GM19035 (cell line): ENCODE results near the gene ASTN1.

Source experiments
- ATAC-seq: cut with Tn5 transposase; IDR thresholded peaks from one replicate; pipeline ENCODE4 v1.9.1; 2021; ENCODE audit not compliant: unreplicated experiment

ASTN1 gene

DNA sequence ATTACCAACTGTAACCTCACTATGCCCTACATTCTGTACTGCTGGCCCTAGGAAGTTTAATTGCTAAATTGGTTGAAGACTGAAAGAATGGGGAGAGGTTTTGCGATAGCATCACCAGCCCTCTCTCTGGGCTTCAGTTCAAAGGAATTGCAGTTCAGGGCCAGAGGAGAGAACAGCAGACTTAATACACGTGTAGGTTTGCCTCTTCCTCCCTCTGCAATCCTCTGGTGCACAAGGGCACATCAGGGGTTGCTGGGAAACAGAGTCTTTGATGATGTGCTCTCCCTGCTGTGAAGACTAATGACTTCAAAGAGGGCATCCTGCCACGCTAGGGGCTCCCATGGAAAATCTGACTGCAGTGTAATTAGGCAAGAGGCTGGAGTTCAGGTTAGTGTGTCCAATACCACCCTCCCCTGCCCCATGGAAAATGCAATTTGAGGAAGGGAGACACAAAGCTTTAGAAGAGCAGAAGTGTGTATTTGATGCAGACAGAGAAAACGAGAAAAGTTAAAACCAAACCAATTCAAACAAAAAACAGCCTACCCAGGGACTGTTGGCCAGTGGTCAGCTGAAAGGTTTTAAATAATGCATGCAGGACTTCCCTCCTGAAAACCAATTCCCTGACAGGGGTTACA, 167.9 kb downstream of the ASTN1 start:
- no peak for ATAC-seq

DNA sequence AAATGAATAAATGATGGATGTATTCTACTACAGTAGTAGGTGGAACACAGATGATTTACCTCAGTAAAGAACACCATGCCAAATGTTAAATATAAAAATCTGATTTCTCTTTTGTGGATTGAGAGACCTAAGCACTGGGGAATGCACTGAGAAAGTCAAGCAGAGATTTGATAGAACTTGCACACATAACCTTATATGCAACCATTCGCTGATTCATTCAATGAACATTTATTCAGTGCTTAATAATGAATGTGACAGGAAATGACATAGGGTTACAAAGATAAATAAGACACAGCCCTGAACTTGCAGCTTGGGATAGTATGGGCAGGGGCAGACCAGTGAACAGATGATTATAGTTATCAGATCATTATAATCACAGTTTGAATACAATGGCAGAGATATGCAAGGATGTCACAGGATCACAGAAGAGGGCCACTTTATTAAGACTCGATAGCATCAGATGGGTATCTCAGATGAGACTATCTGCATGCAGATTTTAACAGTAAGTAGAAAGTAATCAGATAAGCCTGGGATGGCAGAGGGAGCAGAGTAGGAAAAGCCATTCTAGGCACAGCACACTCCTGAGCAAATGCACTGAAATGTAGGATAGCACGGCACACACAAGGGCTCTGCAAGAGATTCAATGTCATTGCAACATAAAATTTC, 169.4 kb downstream of the ASTN1 start:
- ATAC-seq: no peak

DNA sequence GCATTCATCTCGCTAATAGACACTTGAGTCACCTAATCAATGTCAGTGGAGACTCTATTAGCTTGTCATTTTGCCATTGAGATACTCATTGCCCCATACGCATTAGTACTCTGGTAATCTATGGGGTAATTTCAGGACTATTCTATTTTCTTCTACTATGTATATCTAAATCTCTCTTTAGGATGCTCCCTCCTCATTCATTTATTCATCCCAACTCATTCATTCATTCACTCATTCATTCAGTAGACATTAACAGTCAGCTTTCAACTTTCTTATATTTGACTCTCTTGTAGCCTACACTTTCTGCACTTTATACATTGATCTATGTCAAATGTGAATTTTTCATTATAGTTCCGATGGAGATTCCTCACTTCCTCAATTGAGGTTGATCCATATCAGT, 170.9 kb downstream of the ASTN1 start:
- ATAC-seq: no peak

DNA sequence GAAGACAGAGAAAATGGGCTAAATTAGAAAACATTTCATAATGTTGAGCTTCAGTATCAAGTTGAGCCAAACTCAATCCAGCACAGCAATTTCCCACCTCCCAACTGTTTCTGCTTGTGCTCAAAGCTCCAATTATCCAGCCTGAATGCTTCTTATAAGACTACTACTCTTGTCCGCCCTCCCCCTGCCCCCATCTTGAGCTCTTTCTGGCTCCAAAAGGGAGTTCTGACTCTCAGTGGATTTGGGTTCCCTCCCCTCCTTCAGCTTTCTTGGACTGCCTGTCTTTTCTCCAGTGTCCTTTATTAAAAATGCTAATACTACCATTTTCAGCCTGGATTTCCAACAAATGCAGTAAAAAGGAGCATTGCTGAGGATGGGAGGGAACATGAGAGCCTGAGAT, 174.8 kb downstream of the ASTN1 start:
- ATAC-seq: no peak

- ATAC-seq: no peak
Measured at GRCh38 chr1:176989023-176989422, 175.5 kb downstream of the ASTN1 start.

GRCh38 chr1:176987016-176987415, 177.5 kb downstream of the ASTN1 start:
- no peak for ATAC-seq

DNA sequence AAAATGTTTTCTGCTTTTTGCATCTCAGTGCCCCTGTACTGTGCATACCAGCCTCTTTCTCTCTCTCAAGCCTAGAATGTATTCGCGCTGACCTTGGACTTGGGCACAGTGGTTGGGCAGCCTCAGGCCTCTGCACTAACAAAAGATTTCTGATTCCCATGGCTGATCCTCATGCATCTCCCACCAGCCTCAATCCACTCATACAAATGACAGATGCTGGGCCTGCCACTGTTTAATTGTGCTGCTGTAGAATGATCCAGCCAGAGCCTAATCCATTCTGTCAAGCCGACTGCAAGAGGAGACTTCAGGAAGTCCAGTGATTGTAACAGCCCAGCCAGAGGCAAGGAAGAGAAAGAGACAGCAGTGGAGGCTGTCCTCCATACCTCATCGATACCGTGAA, 180.8 kb downstream of the ASTN1 start:
- no peak for ATAC-seq

DNA sequence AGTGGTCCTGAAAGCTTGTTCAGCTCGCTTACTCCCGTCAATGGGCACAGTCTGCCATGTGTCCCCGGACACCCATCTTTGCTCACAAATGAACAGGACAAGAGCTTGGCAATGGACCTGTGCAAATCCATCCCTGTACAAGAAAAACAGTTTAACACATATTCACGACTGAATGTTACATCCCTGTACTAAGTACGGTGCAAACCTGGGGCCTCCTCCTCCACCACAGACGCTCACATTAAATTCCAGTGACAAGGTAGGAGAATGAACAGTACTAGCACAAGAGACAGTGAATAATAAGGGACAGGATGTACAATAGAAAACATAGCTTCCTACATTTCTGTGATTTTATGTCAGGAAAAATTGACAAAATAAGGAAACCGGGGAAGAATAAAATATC, 187.7 kb downstream of the ASTN1 start:
- ATAC-seq: no peak

GRCh38 chr1:176976225-176976624, 188.3 kb downstream of the ASTN1 start:
- no peak for ATAC-seq

- ATAC-seq: no peak
Measured at GRCh38 chr1:176964687-176965086, 199.8 kb downstream of the ASTN1 start.

GRCh38 chr1:176963181-176963580, 201.3 kb downstream of the ASTN1 start:
- ATAC-seq: no peak

- no peak for ATAC-seq
Measured at GRCh38 chr1:176961678-176962077, 202.8 kb downstream of the ASTN1 start.

DNA sequence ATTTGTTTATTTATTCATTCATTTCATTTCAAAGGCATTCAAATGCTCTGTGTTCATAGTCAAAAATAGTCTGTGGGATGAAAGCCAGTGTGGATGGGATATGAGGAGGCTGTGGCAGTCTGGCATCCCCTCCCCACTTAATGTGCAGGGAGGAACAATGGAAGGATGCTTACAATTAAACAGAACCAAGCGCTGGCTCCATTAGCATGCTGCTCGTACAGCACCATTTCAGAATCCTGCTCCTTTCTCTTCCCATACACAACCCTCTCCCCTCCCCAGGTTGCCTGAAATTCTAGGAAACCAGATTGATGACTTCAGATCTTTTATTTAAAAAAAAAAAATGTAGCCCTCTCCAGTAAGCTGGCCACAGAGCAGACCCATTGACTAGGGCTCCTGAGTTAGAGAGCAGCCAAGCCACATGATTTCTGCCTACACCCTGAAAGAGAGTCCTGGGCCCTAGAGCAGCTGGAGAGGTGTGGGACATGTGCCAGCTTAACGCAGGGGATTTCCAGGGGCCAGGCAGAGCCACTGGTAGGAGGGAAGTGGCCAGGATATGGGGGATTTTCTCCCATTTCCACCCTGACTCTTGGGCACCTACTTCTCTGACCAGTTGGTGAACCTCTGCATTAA, 205.2 kb downstream of the ASTN1 start:
- ATAC-seq: no peak

DNA sequence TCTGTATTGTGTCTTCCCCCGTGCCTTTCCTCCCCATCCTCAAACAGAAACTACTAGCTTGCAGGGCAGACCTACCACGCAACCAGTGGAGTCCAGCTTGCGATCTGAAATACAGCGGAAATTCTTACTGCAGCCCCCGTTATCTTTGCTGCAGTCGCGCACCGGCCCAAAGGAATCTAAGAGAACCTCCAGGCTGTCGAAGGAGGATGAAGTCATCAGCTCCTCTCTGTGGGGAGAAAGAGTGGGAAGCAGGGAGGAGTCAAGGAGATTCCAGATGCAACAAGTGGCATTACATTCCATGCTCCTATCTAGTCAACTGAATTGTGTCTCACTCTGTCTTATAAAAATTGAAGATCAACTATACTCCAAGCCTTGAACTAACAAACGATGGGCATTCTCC, 206.9 kb downstream of the ASTN1 start:
- ATAC-seq: no peak

GRCh38 chr1:176954242-176954641, 210.3 kb downstream of the ASTN1 start:
- ATAC-seq: no peak

- no peak for ATAC-seq
Measured at GRCh38 chr1:176950736-176951324, 213.7 kb downstream of the ASTN1 start.

DNA sequence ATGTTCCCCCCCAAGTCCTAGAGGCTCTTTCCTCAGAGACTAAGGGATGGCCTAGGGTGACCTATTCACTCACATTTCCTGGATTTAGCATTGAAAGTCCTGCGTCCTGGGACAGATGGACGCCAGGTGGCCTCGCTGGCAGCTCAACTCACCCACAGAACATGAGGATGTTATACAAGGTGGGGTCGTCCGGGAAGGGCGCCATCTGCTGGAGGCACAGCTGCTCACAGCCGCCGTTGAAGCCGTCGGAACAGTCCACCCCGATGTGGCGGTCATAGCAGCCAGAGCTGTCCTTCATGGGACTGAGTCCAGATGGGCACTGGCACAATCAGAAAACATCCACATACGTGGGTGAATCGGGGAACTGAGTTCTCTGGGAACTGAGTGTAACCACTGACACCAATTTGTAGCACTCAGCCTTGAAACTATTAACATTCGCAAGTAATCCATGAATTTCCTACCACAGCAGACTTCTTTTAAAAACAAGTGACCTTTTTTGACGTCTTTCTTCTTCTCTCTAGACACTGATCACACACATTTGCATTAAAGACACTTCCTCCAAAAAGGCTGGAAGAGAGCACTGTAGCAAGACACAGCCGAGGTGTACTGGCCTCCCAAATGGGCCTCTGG, 215.4 kb downstream of the ASTN1 start:
- ATAC-seq: peak; percentile 82

DNA sequence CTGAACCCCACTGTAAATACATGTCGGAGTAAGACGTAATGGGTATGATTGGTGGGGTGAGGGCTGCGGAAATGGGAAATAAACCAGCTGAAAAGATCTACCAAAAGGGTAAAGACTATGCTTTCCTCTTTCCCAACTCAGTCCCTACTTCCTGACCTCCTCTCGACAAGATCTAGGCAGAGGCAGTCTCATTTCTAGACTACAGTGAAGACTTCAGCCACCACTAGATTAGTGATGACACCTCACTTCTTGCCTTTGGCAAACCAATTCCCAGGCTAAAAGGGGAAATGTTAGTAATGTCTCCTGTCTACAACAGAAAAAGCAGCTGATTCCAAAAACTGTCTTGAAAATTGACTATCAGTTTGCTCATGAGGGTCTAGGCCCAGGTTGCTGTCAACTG, 219.9 kb downstream of the ASTN1 start:
- no peak for ATAC-seq

DNA sequence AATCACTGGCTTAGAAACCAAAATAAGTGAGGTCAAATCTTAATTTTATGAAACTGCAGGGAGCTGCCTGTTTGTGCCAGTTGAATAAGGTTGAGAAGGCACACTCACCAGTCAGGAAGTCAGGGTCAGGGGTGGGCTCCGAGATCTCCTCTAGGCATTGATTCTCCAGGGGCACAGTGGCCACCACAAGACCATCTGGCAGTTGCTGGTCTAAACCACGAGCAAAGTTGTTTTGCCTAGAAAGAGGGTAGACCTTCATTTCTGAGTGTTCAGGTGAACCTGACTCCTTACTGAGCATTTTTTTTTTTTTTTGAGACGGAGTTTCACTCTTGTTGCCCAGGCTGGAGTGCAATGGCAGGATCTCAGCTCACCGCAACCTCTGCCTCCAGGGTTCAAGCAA, 220.7 kb downstream of the ASTN1 start:
- ATAC-seq: no peak

- no peak for ATAC-seq
Measured at GRCh38 chr1:176942346-176942745, 222.2 kb downstream of the ASTN1 start.

- ATAC-seq: no peak
Measured at GRCh38 chr1:176939993-176940392, 224.5 kb downstream of the ASTN1 start.

- ATAC-seq: no peak
Measured at GRCh38 chr1:176938375-176938774, 226.1 kb downstream of the ASTN1 start.
